GM12864 (cell line): ENCODE measurements around the gene HOXD10.
A peak's percentile ranks its signal among the peaks of the same experiment; 100 is the strongest.

Experiments
- DNase-seq: peaks from one replicate; pipeline ENCODE4 v3.0.0-alpha.2; 2011; ENCODE audit warnings: low read depth
- H3K4me3 ChIP-seq: 2 replicates; pipeline ENCODE4 v1.5.1; 2011; ENCODE audit warnings: mild to moderate bottlenecking, low read depth, low read length, control low read depth
- CTCF ChIP-seq: IDR thresholded peaks from 2 replicates; pipeline ENCODE4 v1.5.1; 2011; ENCODE audit warnings: low read depth, mild to moderate bottlenecking, moderate library complexity, low read length, control low read depth, inconsistent platforms; ENCODE audit errors: missing control alignments

HOXD10 gene

DNA sequence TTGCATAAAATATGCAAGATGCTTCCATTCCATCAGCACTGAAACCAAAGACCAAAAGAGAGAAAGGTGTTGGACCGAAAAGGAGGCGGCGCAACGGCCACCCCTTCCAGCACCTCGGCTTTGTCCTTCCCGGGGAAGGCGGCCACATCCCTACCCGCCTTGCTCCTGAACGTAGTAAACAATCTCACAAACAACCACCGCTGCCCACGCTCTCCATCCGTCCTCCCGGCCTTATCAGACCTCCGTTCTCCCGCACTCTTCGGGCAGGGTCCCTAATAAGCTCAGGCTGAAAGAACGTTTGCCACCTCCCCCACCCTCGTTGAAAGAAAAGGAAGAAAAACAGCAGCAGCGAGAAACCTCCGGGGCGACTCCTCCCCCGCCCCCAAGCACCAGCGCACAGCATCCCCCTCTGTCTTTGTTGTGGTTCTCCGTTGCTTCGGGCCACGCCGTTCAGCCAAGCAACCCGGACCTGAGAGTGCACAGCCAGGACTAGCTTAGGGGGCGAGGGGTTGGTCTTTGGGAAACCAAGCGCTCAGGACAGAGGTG is 37.2 kb upstream of the HOXD10 start:
- TF ChIP-seq CTCF, result no peak
- H3K4me3 ChIP-seq, result no peak overlapping the region
- no peak for DNase-seq

GRCh38 chr2:176079831-176080539 is 36.6 kb upstream of the HOXD10 start:
- peak; percentile 41 for TF ChIP-seq CTCF
- H3K4me3 ChIP-seq, result no peak overlapping the region
- DNase-seq, result no peak

DNA sequence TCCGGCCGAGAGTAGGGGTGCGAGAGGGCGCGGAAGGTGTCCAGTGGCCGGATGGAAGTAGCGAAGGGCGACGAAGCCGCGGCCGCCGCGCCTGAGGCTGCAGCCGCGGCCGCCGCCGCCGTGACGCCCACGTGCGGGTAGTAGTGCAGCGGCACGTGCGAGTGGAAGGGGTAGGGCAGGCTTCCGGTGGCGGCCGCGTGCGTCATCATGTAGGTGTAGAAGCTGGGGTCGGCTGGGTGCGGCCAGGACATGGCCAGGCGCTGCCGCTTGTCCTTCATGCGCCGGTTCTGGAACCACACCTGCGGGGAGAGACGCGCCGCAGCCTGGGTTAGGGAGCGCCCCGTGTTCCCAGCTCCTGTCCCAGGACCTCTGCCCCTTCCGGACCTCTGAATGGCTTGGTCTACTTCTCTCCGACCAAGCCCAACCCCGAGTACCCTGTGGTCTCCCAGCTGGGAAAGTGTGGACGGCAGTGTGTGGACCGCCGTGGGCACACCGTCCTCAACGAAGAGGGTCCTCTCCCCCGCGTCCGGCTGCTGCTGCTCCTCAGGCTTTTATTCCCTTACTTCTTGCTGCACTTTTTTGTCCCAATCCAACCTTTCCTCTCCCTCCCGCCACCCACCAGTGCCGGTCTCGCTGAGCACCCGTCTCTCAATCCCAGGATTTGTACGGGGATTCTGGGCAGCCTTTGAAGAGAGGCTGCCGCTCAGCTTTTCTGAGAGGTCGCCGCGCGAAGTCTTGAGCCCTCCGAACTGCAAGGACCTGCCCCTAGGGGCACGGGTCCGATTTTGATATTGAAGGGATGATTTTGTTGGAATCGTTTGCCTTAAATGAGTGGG is 35.8 kb upstream of the HOXD10 start:
- no peak overlapping the region for H3K4me3 ChIP-seq
- no peak for TF ChIP-seq CTCF
- DNase-seq, result no peak

DNA sequence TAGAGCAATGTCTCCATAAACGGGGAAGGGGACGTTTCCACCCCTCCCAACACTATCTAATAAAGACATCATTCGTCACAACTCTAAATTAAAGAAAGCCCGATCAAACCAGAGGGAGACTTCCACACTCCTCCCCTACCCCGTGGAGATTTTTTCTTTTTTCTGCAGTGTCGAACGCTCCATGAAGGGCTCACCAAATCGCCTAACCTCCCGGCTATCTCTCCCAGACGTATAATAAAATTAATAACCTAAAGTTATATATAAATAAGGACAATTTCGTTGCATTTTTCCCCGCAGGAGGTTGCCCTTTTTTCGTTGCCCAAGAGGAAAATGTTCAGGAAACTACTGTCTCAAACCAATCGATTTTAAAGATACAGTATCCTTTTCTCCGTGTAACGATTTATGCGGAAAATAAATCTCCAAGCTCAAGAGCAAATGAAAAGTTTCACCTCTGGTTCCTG is 35.2 kb upstream of the HOXD10 start:
- no peak for DNase-seq
- H3K4me3 ChIP-seq, result no peak overlapping the region
- no peak for TF ChIP-seq CTCF

GRCh38 chr2:176081837-176082524 is 34.6 kb upstream of the HOXD10 start:
- no peak for TF ChIP-seq CTCF
- H3K4me3 ChIP-seq, result no peak overlapping the region
- DNase-seq, result no peak

- no peak for TF ChIP-seq CTCF
- H3K4me3 ChIP-seq, result no peak overlapping the region
- DNase-seq, result no peak
Observed at GRCh38 chr2:176082525-176082823, 34.1 kb upstream of the HOXD10 start.
